ENCODE results near the gene ATP2C1.

The ATP2C1 gene

DNA sequence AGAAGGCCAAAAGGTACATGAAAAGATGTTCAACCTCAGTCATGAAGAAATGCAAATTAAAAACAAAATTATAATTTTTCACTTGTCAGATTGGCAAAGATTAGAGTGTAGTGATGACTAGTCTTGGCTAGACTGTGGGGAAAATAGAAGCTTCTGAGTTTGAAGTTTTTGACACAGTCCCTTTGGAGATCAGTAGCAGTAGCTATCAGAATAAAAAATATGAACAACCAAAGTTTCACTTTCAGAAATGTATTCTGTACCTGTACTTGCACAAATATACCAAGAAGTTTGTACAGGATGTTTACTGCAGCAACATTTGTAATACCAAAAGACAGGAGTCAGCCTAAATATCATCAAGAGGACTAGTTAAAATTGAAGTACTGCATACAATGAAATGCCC is 14.1 kb downstream of the ATP2C1 start:
- H3K36me3 ChIP-seq (ENCODE audit: control insufficient read depth in 1 of 2, insufficient read depth in 2 of 2, low read length in 2 of 2): no peaks in the 10 kb centered on the region
- no peak overlapping the region for H3K9ac ChIP-seq (ENCODE audit: low read depth in 1 of 2, low read length in 2 of 2)
- no peak overlapping the region for H3K4me3 ChIP-seq (ENCODE audit: low read depth in 1 of 2, low read length in 2 of 2)
- no peaks in the 10 kb centered on the region for H3K9me3 ChIP-seq (ENCODE audit: control insufficient read depth in 1 of 2, low read length in 2 of 2)
- H3K27ac ChIP-seq (ENCODE audit: low read depth, low read length): no peak overlapping the region
- peaks cover 0 to 4% of the 10 kb centered on the region in 2 donors for H3K4me1 ChIP-seq (ENCODE audit: control insufficient read depth in 1 of 2, insufficient read depth in 2 of 2, low read length in 2 of 2)
- no peaks in the 10 kb centered on the region for H3K27me3 ChIP-seq (ENCODE audit: control insufficient read depth in 1 of 2, insufficient read depth in 2 of 2, low read length in 2 of 2)

DNA sequence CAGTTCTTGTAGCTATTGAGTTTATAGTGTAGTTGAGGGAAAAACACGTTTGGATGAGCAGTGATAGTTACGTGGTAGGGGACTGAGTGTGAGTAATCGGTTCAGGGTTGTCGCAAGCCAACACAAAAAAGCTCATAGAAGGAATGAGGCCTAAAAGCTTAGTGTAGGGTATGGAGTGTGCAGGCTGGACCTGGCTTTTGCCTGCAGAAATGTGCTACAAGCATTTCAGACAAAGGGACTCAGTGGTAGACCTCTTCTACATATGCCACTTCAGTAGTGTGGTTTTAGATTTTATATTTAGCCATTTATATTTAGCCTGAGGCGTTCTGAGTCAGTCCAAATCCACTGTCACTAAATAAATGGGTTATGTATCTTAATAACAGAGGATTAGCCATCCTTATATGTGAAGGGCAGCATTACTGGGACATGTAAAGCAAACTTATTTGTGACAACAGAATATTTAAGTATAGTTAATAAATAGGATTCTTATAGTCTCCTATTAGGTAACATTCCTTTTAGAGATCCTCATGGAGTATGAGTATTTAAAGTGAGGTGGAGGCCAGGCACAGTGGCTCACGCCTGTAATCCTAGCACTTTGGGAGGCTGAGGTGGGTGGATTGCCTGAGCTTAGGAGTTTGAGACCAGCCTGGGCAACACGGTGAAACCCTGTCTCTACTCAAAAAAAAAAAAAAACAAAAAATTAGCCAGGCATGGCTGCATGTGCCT is 21.8 kb downstream of the ATP2C1 start:
- H3K9ac ChIP-seq (ENCODE audit: low read depth in 1 of 2, low read length in 2 of 2): no peak overlapping the region
- no peak overlapping the region for H3K4me3 ChIP-seq (ENCODE audit: low read depth in 1 of 2, low read length in 2 of 2)
- H3K27ac ChIP-seq (ENCODE audit: low read depth, low read length): no peak overlapping the region
- H3K9me3 ChIP-seq (ENCODE audit: control insufficient read depth in 1 of 2, low read length in 2 of 2): no peaks in the 10 kb centered on the region
- no peaks in the 10 kb centered on the region for H3K4me1 ChIP-seq (ENCODE audit: control insufficient read depth in 1 of 2, insufficient read depth in 2 of 2, low read length in 2 of 2)
- H3K27me3 ChIP-seq (ENCODE audit: control insufficient read depth in 1 of 2, insufficient read depth in 2 of 2, low read length in 2 of 2): no peaks in the 10 kb centered on the region
- H3K36me3 ChIP-seq (ENCODE audit: control insufficient read depth in 1 of 2, insufficient read depth in 2 of 2, low read length in 2 of 2): no peaks in the 10 kb centered on the region

DNA sequence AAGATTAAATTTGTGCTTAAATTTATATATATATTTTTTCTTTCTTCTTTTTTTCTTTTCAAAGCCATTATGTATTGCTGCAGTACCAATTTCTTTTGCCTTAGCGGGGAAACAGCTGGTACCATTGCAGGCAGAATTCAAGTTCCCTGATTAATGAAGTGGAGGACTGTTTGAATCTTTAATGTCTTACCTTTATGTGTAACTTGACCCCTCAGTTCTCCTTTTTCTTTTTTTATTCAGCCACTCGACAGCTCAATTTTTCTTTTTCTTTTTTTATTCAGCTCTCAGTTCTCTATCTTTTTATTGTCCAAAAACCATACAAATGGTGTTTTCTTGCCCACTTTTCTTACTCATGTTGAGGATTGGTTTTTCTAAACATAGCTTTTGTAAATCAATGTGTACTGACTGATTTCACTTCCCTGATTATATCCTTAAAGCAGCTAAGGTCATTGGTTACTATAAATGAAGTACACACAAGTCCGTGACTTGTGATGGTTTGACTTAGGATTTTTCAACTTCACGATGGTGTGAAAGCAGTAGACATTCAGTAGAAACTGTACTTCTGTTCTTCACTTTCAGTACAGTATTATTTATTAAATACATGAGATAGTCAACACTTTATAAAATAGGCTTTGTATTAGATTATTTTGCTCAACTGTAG is 22.8 kb downstream of the ATP2C1 start:
- Histone ChIP-seq H3K4me1 (ENCODE audit: control insufficient read depth in 1 of 2, insufficient read depth in 2 of 2, low read length in 2 of 2) (no peaks in the 10 kb centered on the region), H3K4me3 (ENCODE audit: low read depth in 1 of 2, low read length in 2 of 2) (no peak overlapping the region), H3K9me3 (ENCODE audit: control insufficient read depth in 1 of 2, low read length in 2 of 2) (no peaks in the 10 kb centered on the region), H3K27me3 (ENCODE audit: control insufficient read depth in 1 of 2, insufficient read depth in 2 of 2, low read length in 2 of 2) (no peaks in the 10 kb centered on the region), H3K9ac (ENCODE audit: low read depth in 1 of 2, low read length in 2 of 2) (no peak overlapping the region), H3K36me3 (ENCODE audit: control insufficient read depth in 1 of 2, insufficient read depth in 2 of 2, low read length in 2 of 2) (no peaks in the 10 kb centered on the region), H3K27ac (ENCODE audit: low read depth, low read length) (no peak overlapping the region)

DNA sequence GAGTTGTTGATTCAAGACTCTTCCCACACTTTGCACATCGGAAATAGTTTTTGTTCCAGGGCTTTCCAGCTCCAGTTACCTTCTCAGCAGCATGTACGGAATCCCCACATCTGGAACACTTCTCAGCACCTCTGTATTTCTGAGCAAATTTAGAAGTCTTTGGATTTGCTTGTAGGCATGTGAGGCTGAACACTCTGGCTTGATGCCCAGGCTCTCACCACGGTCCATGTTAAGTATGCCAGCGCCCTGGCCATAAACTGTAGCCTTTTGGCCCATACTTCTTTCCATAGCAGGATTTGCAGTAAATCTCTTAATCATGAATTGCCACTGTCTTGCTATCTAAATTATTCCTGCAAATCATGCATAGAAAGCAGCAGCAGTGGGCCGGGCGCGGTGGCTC is 24.4 kb downstream of the ATP2C1 start:
- no peaks in the 10 kb centered on the region for H3K27me3 ChIP-seq (ENCODE audit: control insufficient read depth in 1 of 2, insufficient read depth in 2 of 2, low read length in 2 of 2)
- H3K27ac ChIP-seq (ENCODE audit: low read depth, low read length): no peak overlapping the region
- no peak overlapping the region for H3K9ac ChIP-seq (ENCODE audit: low read depth in 1 of 2, low read length in 2 of 2)
- no peak overlapping the region for H3K4me3 ChIP-seq (ENCODE audit: low read depth in 1 of 2, low read length in 2 of 2)
- no peaks in the 10 kb centered on the region for H3K36me3 ChIP-seq (ENCODE audit: control insufficient read depth in 1 of 2, insufficient read depth in 2 of 2, low read length in 2 of 2)
- H3K9me3 ChIP-seq (ENCODE audit: control insufficient read depth in 1 of 2, low read length in 2 of 2): no peaks in the 10 kb centered on the region
- no peaks in the 10 kb centered on the region for H3K4me1 ChIP-seq (ENCODE audit: control insufficient read depth in 1 of 2, insufficient read depth in 2 of 2, low read length in 2 of 2)

DNA sequence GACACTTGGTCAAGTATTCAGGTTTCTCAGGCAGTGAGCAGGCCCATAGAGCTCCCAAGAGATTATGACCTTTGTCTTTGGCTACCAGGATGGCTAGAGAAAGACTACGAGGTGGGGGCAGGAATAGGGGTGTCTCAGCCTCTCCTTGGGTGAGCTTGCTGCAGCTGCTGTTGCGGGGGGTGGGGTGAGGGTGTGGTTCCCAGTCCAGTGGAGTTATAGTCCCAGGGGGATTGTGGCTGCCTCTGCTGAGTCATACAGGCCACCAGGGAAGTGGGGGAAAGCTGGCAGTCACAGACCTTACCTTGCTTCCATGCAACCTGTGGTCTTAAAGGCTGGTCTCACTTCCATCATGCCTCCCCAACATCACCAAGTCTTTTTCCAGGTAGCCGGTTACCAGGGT is 31.7 kb downstream of the ATP2C1 start:
- Histone ChIP-seq H3K9ac (ENCODE audit: low read depth in 1 of 2, low read length in 2 of 2) (no peak overlapping the region), H3K9me3 (ENCODE audit: control insufficient read depth in 1 of 2, low read length in 2 of 2) (peaks cover 0 to 5% of the 10 kb centered on the region in 2 donors), H3K36me3 (ENCODE audit: control insufficient read depth in 1 of 2, insufficient read depth in 2 of 2, low read length in 2 of 2) (no peaks in the 10 kb centered on the region), H3K27me3 (ENCODE audit: control insufficient read depth in 1 of 2, insufficient read depth in 2 of 2, low read length in 2 of 2) (no peaks in the 10 kb centered on the region), H3K4me3 (ENCODE audit: low read depth in 1 of 2, low read length in 2 of 2) (no peak overlapping the region), H3K4me1 (ENCODE audit: control insufficient read depth in 1 of 2, insufficient read depth in 2 of 2, low read length in 2 of 2) (no peaks in the 10 kb centered on the region), H3K27ac (ENCODE audit: low read depth, low read length) (no peak overlapping the region)

DNA sequence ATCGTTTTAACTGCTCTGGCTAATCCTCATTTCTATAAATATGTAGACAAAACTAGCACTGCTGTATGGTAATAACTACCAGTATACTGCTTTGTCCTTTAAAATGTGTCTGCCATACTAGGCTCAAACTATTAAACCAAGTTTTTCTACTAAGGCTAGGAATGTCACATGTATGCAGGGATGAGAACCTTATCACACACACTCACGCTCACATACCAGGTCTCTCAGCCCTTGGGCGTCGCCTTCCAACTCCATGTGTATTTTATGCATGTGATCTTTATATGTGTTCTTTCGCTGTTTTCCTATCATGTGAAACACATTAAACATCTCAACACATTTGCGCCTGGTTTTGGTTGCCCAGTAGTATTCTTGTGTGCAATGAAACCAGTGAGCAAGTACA is 32.6 kb downstream of the ATP2C1 start:
- H3K4me3 ChIP-seq (ENCODE audit: low read depth in 1 of 2, low read length in 2 of 2): no peak overlapping the region
- H3K36me3 ChIP-seq (ENCODE audit: control insufficient read depth in 1 of 2, insufficient read depth in 2 of 2, low read length in 2 of 2): peaks cover 0 to 4% of the 10 kb centered on the region in 2 donors
- no peaks in the 10 kb centered on the region for H3K27me3 ChIP-seq (ENCODE audit: control insufficient read depth in 1 of 2, insufficient read depth in 2 of 2, low read length in 2 of 2)
- H3K4me1 ChIP-seq (ENCODE audit: control insufficient read depth in 1 of 2, insufficient read depth in 2 of 2, low read length in 2 of 2): no peaks in the 10 kb centered on the region
- H3K9me3 ChIP-seq (ENCODE audit: control insufficient read depth in 1 of 2, low read length in 2 of 2): peaks cover 0 to 5% of the 10 kb centered on the region in 2 donors
- H3K27ac ChIP-seq (ENCODE audit: low read depth, low read length): no peak overlapping the region
- no peak overlapping the region for H3K9ac ChIP-seq (ENCODE audit: low read depth in 1 of 2, low read length in 2 of 2)

DNA sequence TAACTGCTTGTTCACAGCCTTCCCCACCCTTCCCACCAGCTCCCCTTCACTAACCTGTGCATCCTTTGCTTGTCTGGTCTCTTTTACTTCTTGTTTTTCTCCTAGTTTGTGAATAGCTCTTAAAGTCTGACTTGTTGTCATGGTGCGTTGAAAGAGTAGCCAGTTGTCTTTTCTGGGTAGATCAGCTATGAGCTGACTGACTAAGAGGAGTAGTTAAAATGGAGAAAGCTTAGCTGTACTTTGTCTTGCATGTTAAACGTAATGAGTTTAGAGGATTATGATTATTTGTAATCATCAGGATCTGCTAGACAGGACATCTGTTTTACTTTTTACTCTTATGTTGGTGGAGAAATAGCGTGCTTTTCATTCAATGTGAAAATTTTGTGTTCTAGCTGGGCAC is 35.9 kb downstream of the ATP2C1 start:
- H3K27me3 ChIP-seq (ENCODE audit: control insufficient read depth in 1 of 2, insufficient read depth in 2 of 2, low read length in 2 of 2): no peaks in the 10 kb centered on the region
- H3K4me1 ChIP-seq (ENCODE audit: control insufficient read depth in 1 of 2, insufficient read depth in 2 of 2, low read length in 2 of 2): no peaks in the 10 kb centered on the region
- H3K36me3 ChIP-seq (ENCODE audit: control insufficient read depth in 1 of 2, insufficient read depth in 2 of 2, low read length in 2 of 2): peaks cover 0 to 7% of the 10 kb centered on the region in 2 donors
- no peak overlapping the region for H3K27ac ChIP-seq (ENCODE audit: low read depth, low read length)
- no peaks in the 10 kb centered on the region for H3K9me3 ChIP-seq (ENCODE audit: control insufficient read depth in 1 of 2, low read length in 2 of 2)
- H3K9ac ChIP-seq (ENCODE audit: low read depth in 1 of 2, low read length in 2 of 2): no peak overlapping the region
- no peak overlapping the region for H3K4me3 ChIP-seq (ENCODE audit: low read depth in 1 of 2, low read length in 2 of 2)

DNA sequence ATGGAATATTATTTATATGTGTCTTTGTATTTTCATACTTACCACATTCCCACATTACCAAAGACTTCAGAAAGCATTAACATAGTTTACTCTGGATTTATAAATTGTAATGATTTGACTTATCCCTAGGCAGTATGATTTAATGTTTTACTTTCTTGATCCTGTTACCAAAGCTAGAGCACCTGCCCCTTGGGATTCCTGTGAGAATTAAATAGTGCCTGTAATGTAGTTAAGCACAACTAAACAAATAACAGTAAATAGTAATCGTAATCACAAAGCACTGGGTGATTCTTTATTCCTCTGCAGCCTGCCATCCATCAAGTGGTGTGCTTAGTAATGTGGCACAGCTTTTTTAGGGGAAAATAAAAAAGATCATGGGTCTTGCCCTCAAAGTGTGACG is 39.1 kb downstream of the ATP2C1 start:
- no peaks in the 10 kb centered on the region for H3K27me3 ChIP-seq (ENCODE audit: control insufficient read depth in 1 of 2, insufficient read depth in 2 of 2, low read length in 2 of 2)
- H3K9ac ChIP-seq (ENCODE audit: low read depth in 1 of 2, low read length in 2 of 2): no peak overlapping the region
- no peak overlapping the region for H3K27ac ChIP-seq (ENCODE audit: low read depth, low read length)
- H3K9me3 ChIP-seq (ENCODE audit: control insufficient read depth in 1 of 2, low read length in 2 of 2): no peaks in the 10 kb centered on the region
- no peaks in the 10 kb centered on the region for H3K4me1 ChIP-seq (ENCODE audit: control insufficient read depth in 1 of 2, insufficient read depth in 2 of 2, low read length in 2 of 2)
- no peak overlapping the region for H3K4me3 ChIP-seq (ENCODE audit: low read depth in 1 of 2, low read length in 2 of 2)
- peaks cover 0 to 13% of the 10 kb centered on the region in 2 donors for H3K36me3 ChIP-seq (ENCODE audit: control insufficient read depth in 1 of 2, insufficient read depth in 2 of 2, low read length in 2 of 2)

DNA sequence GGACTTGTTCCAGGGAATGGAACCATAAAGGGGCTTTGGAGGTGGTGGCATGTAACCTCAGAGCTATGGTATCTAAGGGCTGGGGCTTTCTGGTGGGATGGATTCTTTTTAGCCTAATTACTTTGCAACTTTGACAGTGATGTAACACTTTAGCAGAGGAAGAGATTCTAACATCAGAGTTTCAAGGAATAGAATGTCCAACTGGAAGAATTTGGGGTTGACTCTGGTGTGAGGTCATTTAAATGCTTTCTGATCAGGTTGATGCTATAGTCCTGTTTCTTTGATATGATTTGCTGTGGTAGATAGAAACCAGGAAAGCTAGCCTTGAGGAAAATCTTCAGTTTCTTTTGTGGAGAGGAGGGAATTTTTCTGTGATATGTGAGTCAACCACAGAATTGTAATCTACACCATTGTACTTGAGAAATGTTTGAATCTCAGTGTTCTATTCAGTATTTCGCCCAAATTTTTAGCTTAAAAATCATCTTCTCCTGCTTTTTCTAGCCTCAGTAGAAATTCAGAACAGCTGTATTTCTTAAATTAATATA is 40.0 kb downstream of the ATP2C1 start:
- no peak overlapping the region for H3K9ac ChIP-seq (ENCODE audit: low read depth in 1 of 2, low read length in 2 of 2)

DNA sequence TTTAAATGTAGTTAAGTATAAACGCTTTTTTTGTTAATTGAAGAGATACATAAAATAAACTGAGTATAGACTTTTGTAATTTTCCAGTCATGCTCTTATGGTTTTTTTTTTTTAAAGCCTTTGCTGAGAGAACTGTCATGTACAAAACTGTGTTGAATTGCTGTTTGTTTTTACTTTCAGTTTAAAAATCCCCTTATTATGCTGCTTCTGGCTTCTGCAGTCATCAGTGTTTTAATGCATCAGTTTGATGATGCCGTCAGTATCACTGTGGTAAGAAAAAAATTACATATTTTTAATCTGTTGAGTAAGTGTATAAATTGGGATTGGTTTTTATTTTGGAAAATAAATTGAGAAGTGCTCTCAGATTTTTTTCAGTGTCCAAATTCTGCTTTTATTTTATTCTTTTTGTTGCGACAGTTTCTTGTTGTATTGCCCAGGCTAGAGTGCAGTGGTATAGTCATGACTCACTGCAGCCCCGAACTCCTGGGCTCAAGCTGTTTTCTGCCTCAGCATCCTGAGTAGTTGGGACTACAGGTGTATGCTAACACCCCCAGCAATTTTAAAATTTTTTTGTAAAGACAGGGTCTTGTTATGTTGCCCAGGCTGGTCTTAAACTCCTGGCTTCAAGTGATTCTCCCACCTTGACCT is 40.7 kb downstream of the ATP2C1 start:
- Histone ChIP-seq H3K9ac (ENCODE audit: low read depth in 1 of 2, low read length in 2 of 2) (no peak overlapping the region), H3K9me3 (ENCODE audit: control insufficient read depth in 1 of 2, low read length in 2 of 2) (no peaks in the 10 kb centered on the region), H3K4me3 (ENCODE audit: low read depth in 1 of 2, low read length in 2 of 2) (no peak overlapping the region), H3K27me3 (ENCODE audit: control insufficient read depth in 1 of 2, insufficient read depth in 2 of 2, low read length in 2 of 2) (no peaks in the 10 kb centered on the region), H3K4me1 (ENCODE audit: control insufficient read depth in 1 of 2, insufficient read depth in 2 of 2, low read length in 2 of 2) (no peaks in the 10 kb centered on the region), H3K36me3 (ENCODE audit: control insufficient read depth in 1 of 2, insufficient read depth in 2 of 2, low read length in 2 of 2) (peaks cover 0 to 13% of the 10 kb centered on the region in 2 donors), H3K27ac (ENCODE audit: low read depth, low read length) (no peak overlapping the region)

More for the DNA sequence above, 40.0 kb downstream of the ATP2C1 start:
- peaks cover 0 to 13% of the 10 kb centered on the region in 2 donors for H3K36me3 ChIP-seq (ENCODE audit: control insufficient read depth in 1 of 2, insufficient read depth in 2 of 2, low read length in 2 of 2)
- H3K27ac ChIP-seq (ENCODE audit: low read depth, low read length): no peak overlapping the region
- no peaks in the 10 kb centered on the region for H3K27me3 ChIP-seq (ENCODE audit: control insufficient read depth in 1 of 2, insufficient read depth in 2 of 2, low read length in 2 of 2)
- no peak overlapping the region for H3K4me3 ChIP-seq (ENCODE audit: low read depth in 1 of 2, low read length in 2 of 2)
- no peaks in the 10 kb centered on the region for H3K9me3 ChIP-seq (ENCODE audit: control insufficient read depth in 1 of 2, low read length in 2 of 2)
- no peaks in the 10 kb centered on the region for H3K4me1 ChIP-seq (ENCODE audit: control insufficient read depth in 1 of 2, insufficient read depth in 2 of 2, low read length in 2 of 2)
